GM11168 (cell line): ENCODE measurements around the gene SPOPL.

Experiments used
- in situ Hi-C: fragments of 300-500 bp; cut with MboI; formaldehyde crosslinking; loops from one replicate; pipeline ENCODE4 v1.12.0; 2022; ENCODE audit warnings: low sequenced_read_pairs; ENCODE audit not compliant: unreplicated experiment

SPOPL gene

DNA sequence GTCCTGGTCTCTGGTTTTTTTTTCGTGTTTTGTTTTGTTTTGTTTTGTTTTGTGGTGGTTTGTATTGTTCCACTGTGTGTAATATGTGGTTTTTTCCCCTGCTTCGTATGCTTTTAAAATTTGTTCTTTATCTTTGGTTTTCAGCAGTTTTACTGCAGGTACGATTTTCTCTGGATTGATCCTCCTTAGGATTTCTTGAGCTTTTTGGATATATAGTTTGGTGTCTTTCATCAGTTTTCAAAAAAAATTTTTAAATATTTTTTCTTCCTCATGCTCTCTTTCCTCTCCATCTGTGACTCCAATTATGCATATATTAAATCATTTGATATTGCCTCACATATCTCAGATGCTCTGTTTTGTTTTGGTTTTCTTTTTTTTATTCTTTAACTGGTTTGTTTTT is 78.0 kb downstream of the SPOPL start:
- in situ Hi-C loops, result no loop called here

DNA sequence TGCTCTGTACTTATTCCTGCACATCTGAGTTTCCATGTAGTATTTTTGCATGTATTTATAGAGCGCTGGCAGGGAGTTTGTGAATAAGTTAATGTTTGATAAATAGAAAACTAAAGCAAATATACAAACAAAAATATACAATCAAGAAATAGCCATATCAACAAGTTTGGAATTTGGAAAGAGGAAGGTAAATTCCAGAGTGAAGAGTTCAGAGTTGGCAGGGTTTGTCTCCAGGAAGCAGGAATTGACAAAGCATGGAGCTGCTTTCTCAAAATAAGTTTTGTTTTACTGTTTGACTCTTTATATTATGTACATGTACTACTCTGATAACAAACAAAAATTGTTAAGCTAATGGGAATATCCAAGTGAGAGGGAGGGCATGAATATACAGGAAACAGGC is 80.3 kb downstream of the SPOPL start:
- in situ Hi-C loops, result no loop called here

DNA sequence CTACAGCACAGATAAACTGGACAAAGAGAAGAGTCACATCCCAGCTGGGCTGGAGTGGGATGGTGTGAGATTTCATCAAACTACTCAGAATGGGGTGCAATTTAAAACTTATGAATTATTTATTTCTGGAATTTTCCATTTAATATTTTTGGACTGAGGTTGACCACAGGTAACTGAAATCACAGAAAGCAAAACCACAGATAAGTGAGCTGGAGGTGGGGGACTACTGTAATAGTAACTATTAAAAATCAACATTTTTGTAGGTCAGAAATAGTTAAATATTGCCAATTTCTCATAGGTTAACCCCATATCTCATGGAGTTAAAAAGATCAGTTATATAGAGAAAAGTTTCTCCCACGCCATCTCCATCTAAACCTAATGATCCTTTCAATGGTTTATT is 88.1 kb downstream of the SPOPL start:
- in situ Hi-C loops, result no loop called here

GRCh38 chr2:138596403-138596802 is 94.8 kb downstream of the SPOPL start:
- in situ Hi-C loops, result no loop called here

DNA sequence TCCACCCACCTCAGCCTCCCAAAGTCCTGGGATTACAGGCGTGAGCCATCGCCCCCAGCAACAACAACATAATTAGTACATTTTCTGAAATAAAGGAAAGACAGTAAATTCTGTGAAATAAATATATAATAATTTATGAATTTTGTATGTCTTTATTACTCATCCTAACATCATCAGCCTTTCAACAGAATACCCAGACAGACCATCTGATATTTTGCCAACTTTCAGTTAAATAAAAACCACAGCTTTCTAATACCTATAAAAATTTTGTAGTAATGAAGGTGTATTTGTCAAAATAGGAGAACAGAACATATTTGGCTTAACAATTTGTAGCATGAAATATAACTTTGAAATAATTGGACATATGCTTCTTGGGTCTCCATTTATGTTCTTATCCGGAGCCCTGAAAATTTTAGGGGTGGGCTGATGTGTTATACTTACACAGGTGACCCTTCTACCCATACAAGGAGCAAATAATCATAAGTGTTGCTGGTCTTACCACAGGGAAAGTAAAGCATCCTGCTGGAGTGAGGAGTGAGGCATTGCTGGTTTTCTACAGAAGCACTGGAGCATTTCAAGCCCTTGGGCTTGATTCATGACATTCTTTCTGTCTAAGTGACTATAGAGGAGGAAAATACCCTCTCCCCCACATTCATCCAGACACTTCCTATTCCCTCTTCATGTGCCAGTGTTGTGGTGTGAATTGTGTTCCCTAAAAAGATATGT is 99.3 kb downstream of the SPOPL start:
- in situ Hi-C loops, result no loop called here

DNA sequence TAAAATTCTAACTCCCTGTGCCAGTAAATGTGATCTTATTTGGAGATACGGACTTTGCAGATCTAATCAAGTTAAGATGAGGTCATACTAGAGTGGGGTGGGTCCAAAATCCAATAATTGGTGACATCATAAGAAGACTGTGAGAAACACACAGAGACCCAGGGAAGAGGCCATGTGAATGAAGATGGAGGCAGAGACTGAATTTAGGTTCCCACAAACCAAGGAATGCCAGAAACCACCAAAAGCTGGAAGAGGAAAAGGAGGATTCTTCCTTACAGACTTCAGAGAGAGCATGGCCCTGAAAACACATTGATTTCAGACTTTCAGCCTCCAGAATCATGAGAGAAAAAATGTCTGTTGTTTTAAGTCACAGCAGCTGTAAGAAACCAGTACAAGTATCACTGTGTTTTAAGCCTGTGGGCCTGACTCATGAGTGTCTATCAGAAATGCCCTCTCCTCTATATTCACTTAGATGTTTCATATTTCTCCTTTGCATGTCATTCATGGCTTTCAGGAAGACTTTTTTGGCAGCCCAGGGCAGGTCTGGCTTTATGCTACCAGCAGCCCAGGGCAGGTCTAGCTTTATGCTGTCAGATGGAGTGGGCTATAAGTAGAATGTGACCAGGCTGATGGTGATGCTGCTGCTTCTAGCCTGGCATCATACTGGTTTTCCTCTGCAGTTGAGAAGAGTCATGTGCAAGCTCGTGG is 100.0 kb downstream of the SPOPL start:
- in situ Hi-C loops, result no loop called here

DNA sequence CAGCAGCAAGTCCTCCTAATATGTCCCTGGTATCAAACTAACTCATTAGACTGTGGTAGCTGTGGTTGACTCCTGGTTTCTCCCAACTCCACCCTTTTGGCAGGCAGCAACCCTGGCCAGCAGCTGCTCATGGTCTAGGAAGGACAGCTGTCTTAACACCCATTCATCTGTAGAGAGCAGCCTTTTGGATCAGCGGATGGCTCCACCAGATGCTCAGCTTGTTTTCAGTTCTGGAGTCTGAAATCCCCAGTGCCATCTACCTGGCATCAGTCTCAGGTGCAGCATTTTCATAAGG is 100.5 kb downstream of the SPOPL start:
- in situ Hi-C loops, result no loop called here

DNA sequence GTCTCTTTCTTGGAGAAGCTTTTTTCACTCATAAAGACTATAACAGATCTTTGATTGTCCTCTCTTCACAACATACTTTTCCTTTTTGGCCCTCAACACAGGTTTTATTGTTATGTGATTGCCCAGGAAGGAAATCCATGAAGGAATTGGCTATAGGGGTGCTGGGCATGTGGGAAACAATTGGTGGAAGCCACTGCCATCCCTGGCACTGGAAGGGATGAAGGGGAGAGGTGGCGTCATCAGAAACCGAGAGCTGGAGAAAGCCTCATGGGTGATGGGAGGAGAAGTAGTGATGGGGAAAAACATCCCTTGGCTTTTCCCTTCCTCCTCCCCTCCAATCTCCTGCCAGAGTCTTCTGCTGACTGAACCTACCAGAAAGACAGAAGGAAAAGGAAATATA is 106.2 kb downstream of the SPOPL start:
- in situ Hi-C loops, result no loop called here

- in situ Hi-C loops, result no loop called here
Measured at GRCh38 chr2:138609446-138609845, 107.9 kb downstream of the SPOPL start.

- in situ Hi-C loops, result no loop called here
Measured at GRCh38 chr2:138610201-138610953, 108.8 kb downstream of the SPOPL start.

DNA sequence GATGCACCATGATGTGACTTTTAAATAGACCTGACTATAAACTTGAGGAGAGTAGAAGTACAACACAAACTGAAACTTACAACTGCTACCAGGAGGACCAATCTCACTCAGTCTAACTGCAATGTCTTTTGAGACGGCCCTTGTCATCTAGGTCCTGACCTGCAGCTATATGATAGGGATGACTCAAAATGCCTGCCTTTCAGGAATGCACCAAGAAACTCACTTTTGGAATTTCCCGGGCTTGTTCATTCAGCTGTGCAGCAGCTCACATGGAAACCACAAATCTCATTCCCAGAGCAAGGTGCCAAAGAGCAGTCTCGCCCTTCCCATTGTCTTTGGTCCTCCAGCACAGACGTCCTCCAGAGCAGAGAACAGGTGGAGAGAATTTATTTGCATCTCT is 113.7 kb downstream of the SPOPL start:
- in situ Hi-C loops, result no loop called here

DNA sequence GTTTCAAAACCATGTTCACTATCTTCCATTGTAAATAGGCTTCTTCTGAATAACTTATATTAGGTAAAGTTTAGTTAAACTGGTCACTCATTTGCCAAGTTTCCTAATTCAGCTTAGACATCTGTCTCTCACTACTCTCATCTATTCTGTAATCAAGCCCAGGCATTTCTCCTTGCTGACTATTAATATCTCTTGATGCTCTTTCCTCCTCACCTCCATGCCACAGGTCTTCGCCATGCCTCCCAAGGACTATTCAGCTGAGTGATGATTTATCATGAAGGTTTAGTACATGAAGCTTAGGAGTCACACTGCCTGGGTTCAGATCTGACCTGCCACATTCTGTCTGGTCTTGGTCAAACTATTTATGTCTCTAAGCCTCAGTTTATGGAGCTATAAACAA is 115.5 kb downstream of the SPOPL start:
- in situ Hi-C loops, result no loop called here

DNA sequence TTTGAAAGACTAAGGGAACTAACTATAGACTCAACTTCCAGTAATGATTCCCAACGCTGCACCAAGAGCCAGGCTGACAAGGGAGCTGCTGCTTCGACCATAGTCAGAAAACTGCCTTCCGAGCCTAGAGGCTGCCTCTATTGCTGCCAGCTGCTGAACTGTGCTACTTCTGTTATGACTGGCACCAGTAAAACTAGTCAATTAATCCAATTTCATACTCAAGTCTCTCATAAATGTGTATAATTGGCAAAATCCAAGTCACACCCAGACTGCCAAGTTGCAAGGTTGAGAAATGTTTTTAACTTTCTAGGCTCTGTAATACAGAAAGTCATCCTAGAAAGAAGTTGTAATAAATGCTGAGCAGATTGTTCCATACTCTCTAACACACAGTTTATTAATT is 117.4 kb downstream of the SPOPL start:
- in situ Hi-C loops, result no loop called here

DNA sequence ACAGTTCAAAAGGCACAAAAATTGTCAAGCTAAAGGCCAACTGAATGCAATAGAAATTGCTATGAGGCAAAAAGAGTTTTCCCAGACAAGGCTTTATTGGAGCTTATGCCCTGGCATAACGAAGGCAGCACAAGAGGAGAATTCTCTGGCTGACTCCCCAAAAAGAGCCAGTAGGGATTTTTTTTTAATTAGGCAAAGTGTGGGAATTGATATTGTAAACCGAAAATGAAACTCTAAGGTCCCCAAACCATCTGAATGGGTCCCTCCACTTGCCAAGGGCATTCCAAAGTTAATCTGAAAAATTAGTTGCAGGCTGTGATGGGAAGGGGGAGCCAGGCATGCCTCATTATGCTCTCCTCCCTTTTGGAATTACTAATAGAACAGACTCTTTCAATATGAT is 118.9 kb downstream of the SPOPL start:
- in situ Hi-C loops, result no loop called here

DNA sequence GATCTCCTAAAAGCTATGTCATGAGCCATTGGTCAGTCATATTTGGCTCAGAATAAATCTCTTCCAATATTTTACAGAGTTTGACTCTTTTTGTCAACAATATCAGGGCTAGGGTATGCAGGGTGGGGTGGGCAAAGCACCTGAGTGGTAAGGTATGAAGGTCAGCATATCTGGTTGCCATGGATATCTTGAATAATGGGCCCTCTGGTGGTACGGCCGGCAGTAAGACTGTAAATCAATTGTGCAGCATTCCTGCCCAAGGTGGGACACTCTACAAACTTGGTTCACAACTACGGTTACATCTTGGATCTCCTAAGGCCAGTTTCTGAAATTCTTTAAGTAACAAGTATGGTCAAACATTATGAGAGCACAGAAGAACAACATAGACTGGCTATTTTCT is 119.6 kb downstream of the SPOPL start:
- in situ Hi-C loops, result no loop called here

- in situ Hi-C loops, result no loop called here
Measured at GRCh38 chr2:138622613-138623012, 121.0 kb downstream of the SPOPL start.
